Transverse colon (tissue), 4 donors: ENCODE results near the gene SURF6. TPM values are rescaled to one million over a fixed set of nuclear protein-coding genes. Genes with fewer than 3 reads are reported as not detected.

Experiments
- DNase-seq: peaks from one replicate; pipeline ENCODE4 v3.0.0-alpha.2; 2019
- H3K27ac ChIP-seq, 4 donors: fragments of 200-600 bp; sonication (generic); 2 replicates each; pipeline ENCODE4 v1.5.1; 2016 to 2018; ENCODE audit warnings: inconsistent platforms in 4 of 4
- H3K27me3 ChIP-seq: fragments of 200-600 bp; sonication (generic); 2 replicates; pipeline ENCODE4 v1.5.1; 2017; ENCODE audit warnings: inconsistent platforms
- H3K36me3 ChIP-seq, 4 donors: fragments of 200-600 bp; sonication (generic); 2 replicates each; pipeline ENCODE4 v1.5.1; 2017 to 2019; ENCODE audit warnings: inconsistent platforms in 4 of 4
- H3K4me1 ChIP-seq, 4 donors: fragments of 200-600 bp; sonication (generic); 2 replicates each; pipeline ENCODE4 v1.5.1; 2017 to 2020; ENCODE audit warnings: inconsistent platforms in 4 of 4
- H3K4me3 ChIP-seq, 4 donors: fragments of 200-600 bp; sonication (generic); 1 replicate in 1 of 4; 2 replicates in 3 of 4; pipeline versions ENCODE4 v1.5.1 to v1.6.1; 2017 to 2019; ENCODE audit warnings: inconsistent platforms in 4 of 4
- H3K9me3 ChIP-seq, 2 donors: fragments of 200-600 bp; sonication (generic); 2 replicates each; pipeline ENCODE4 v1.5.1; 2017 to 2019; ENCODE audit warnings: inconsistent platforms in 2 of 2
- CTCF ChIP-seq, 5 experiments: fragments of 200-600 bp in 3 of 5; fragments of 450-650 bp in 2 of 5; sonication (generic) in 3 of 5; IDR thresholded peaks; 1 replicate in 2 of 5; 2 replicates in 3 of 5; pipeline ENCODE4 v1.5.1; 2016 to 2017; ENCODE audit warnings: antibody characterized with exemption in 5 of 5, inconsistent platforms in 3 of 5, mild to moderate bottlenecking in 2 of 5, moderate library complexity in 1 of 5
- EP300 ChIP-seq: sonication (generic); formaldehyde crosslinking; IDR thresholded peaks from one replicate; pipeline ENCODE4 v1.6.1; 2017; ENCODE audit warnings: antibody characterized with exemption, low read depth
- POLR2A ChIP-seq: fragments of 450-650 bp; IDR thresholded peaks from one replicate; pipeline ENCODE4 v1.6.1; 2016; ENCODE audit warnings: antibody characterized with exemption, mild to moderate bottlenecking, moderate library complexity
- POLR2AphosphoS5 ChIP-seq, 3 donors: sonication (generic); formaldehyde crosslinking; IDR thresholded peaks; one replicate each; pipeline ENCODE4 v1.6.1; 2016; ENCODE audit warnings: antibody characterized with exemption in 3 of 3
- WGBS, 2 donors: methylation state at CpG; one replicate each; pipeline ENCODE4 v1.1.5; 2018; ENCODE audit warnings: low coverage in 1 of 2; 5-methylcytosine and 5-hydroxymethylcytosine counted together
- in situ Hi-C, 4 donors: fragments of 200-750 bp; cut with MboI; loops; one replicate each; pipeline versions ENCODE4 v1.15.0 to v1.15.1; 2017; ENCODE audit warnings: low sequenced_read_pairs in 3 of 4, low pct_ligation_motif_present in 1 of 4, low pct_unique_long_range_greater_than_20kb in 1 of 4
- intact Hi-C: fragments of 100-400 bp; cut with DNase I; formaldehyde crosslinking; loops from one replicate; pipeline ENCODE4 v1.15.1; 2023; ENCODE audit warnings: low total_unique reads
- total RNA-seq, 4 donors: library from RNA; depleted of rRNA; stranded (reverse); fragments of >200 nt; gene quantifications; one replicate each; pipeline ENCODE4 v1.1.0, GENCODE V29; 2016

Gene SURF6
- total RNA-seq, 4 donors from 2014 or later = 18.1 to 61.3 (median 22.5) TPM

GRCh38 chr9:133346021-133346785 lies 10.2 kb upstream of the SURF6 start:
- H3K4me1 ChIP-seq = peaks cover 17 to 29% (median 25%) of the 10 kb centered on the region in 4 donors
- no peaks in the 10 kb centered on the region for H3K27me3 ChIP-seq
- H3K9me3 ChIP-seq = no peaks in the 10 kb centered on the region
- in situ Hi-C loops (loop anchor here in 1 of 4 donors (25.0 kb wide), 1 partner anchor 309 kb away; the partner anchor contains the start of gene GTF3C5), intact Hi-C loops (no loop called here)
- peaks cover 0 to 25% (median 10%) of the 10 kb centered on the region in 4 donors for H3K36me3 ChIP-seq
- H3K27ac ChIP-seq = peak overlapping the region; percentile 93 to 97 (median 94)
- peak overlapping the region in 2 of 4 donors; percentile 98 for H3K4me3 ChIP-seq
- 74% methylated on average over 15 of the region's 15 CpGs; no CpG with 5 or more reads in 1 of the 2 donors for WGBS, 2 donors
- TF ChIP-seq EP300 (no peak), CTCF (IDR thresholded peaks at IDR 0.05) (no peak), POLR2A (no peak), POLR2AphosphoS5 (IDR thresholded peaks at IDR 0.05) (no peak)
- no peak for DNase-seq

GRCh38 chr9:133345596-133345995 lies 9.6 kb upstream of the SURF6 start:
- no peak overlapping the region for H3K27ac ChIP-seq
- in situ Hi-C loops (loop anchor here in 1 of 4 donors (25.0 kb wide), 1 partner anchor 308 kb away; the partner anchor contains the start of gene GTF3C5), intact Hi-C loops (no loop called here)
- peaks cover 17 to 29% (median 25%) of the 10 kb centered on the region in 4 donors for H3K4me1 ChIP-seq
- 92% methylated on average over 6 of the region's 6 CpGs; no CpG with 5 or more reads in 1 of the 2 donors for WGBS, 2 donors
- no peak for TF ChIP-seq EP300
- TF ChIP-seq CTCF (IDR thresholded peaks at IDR 0.05) = no peak
- no peak for TF ChIP-seq POLR2A
- no peak for TF ChIP-seq POLR2AphosphoS5 (IDR thresholded peaks at IDR 0.05)
- DNase-seq = no peak
- H3K27me3 ChIP-seq = no peaks in the 10 kb centered on the region
- no peaks in the 10 kb centered on the region for H3K9me3 ChIP-seq
- H3K4me3 ChIP-seq = no peak overlapping the region
- peaks cover 0 to 20% (median 8%) of the 10 kb centered on the region in 4 donors for H3K36me3 ChIP-seq

- 97% methylated on average over 12 of the region's 12 CpGs; no CpG with 5 or more reads in 1 of the 2 donors for WGBS, 2 donors
- in situ Hi-C loops (loop anchor here in 1 of 4 donors (25.0 kb wide), 1 partner anchor 308 kb away; the partner anchor contains the start of gene GTF3C5), intact Hi-C loops (no loop called here)
- Histone ChIP-seq H3K4me3 (no peak overlapping the region), H3K9me3 (no peaks in the 10 kb centered on the region), H3K27me3 (no peaks in the 10 kb centered on the region), H3K4me1 (peaks cover 17 to 28% (median 24%) of the 10 kb centered on the region in 4 donors), H3K27ac (no peak overlapping the region), H3K36me3 (peaks cover 0 to 14% (median 4%) of the 10 kb centered on the region in 4 donors)
- TF ChIP-seq EP300 (no peak), POLR2A (no peak), CTCF (IDR thresholded peaks at IDR 0.05) (no peak)
- no peak for DNase-seq
Measured at GRCh38 chr9:133344979-133345378, 9.0 kb upstream of the SURF6 start.

- H3K27me3 ChIP-seq = no peaks in the 10 kb centered on the region
- H3K9me3 ChIP-seq = no peaks in the 10 kb centered on the region
- 93% methylated on average over 16 of the region's 19 CpGs; no CpG with 5 or more reads in 1 of the 2 donors for WGBS, 2 donors
- peaks cover 0 to 10% (median 3%) of the 10 kb centered on the region in 4 donors for H3K36me3 ChIP-seq
- peaks cover 10 to 19% (median 15%) of the 10 kb centered on the region in 4 donors for H3K4me1 ChIP-seq
- DNase-seq = no peak
- H3K4me3 ChIP-seq = no peak overlapping the region
- H3K27ac ChIP-seq = no peak overlapping the region
- TF ChIP-seq POLR2AphosphoS5 (IDR thresholded peaks at IDR 0.05) (no peak), POLR2A (no peak), CTCF (IDR thresholded peaks at IDR 0.05) (no peak), EP300 (no peak)
- intact Hi-C loops = no loop called here
- in situ Hi-C loops = loop anchor here in 1 of 4 donors (25.0 kb wide), 1 partner anchor 307 kb away; the partner anchor contains the start of gene GTF3C5
Measured at GRCh38 chr9:133344071-133344470, 8.1 kb upstream of the SURF6 start.
